ENCODE results near the gene CDKN2A. TPM values are rescaled to one million over a fixed set of nuclear protein-coding genes. Genes with fewer than 3 reads are reported as not detected.

Gene CDKN2A
- total and polyA plus RNA-seq, 8 donors: 0.30 to 1.6 (median 0.75) TPM; not detected in 4

DNA sequence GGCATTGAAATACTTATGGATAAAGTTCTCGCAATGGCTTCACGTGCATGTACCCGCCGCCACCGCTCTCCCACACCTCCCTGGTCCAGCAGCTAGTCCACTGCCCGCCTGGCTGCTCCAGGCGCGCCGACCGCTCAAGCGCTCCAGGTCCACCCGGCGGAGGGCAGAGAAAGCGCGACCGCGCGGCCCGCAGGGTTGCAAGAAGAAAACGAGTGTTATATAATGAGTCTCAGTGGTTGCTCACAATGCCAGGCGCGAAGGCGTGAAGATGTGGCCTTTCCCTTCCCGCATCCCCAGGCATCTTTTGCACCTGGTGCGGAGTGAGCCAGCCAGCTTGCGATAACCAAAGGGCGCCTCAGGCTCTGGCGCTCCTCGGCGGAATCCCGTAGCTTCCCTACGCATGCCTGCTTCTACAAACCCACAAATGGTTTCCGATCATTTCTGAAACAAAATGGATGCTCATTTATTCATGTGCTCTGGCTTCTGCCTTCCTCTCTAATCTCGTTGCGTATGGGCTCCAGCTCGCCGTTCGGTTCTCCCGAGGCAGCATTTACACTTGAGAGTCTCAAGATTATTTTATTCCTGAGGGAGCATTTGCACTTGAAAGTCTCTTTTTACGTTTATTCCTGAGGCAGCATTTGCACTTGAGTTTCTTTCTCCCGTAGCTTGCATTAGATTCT is 25.7 kb downstream of the CDKN2A start:
- intact Hi-C loops (cut with DNase I): no loop called here
- ATAC-seq (no peak), DNase-seq (peak in 1 of 4 donors; percentile 79)
- Histone ChIP-seq H3K4me1 (peaks cover 10 to 23% of the 10 kb centered on the region in 2 donors), H3K27me3 (peaks cover 98 to 100% of the 10 kb centered on the region in 2 donors), H3K27ac (no peak overlapping the region), H3K4me3 (no peak overlapping the region), H3K9me3 (no peaks in the 10 kb centered on the region), H3K36me3 (no peaks in the 10 kb centered on the region)
- TF ChIP-seq, protein P1, sequence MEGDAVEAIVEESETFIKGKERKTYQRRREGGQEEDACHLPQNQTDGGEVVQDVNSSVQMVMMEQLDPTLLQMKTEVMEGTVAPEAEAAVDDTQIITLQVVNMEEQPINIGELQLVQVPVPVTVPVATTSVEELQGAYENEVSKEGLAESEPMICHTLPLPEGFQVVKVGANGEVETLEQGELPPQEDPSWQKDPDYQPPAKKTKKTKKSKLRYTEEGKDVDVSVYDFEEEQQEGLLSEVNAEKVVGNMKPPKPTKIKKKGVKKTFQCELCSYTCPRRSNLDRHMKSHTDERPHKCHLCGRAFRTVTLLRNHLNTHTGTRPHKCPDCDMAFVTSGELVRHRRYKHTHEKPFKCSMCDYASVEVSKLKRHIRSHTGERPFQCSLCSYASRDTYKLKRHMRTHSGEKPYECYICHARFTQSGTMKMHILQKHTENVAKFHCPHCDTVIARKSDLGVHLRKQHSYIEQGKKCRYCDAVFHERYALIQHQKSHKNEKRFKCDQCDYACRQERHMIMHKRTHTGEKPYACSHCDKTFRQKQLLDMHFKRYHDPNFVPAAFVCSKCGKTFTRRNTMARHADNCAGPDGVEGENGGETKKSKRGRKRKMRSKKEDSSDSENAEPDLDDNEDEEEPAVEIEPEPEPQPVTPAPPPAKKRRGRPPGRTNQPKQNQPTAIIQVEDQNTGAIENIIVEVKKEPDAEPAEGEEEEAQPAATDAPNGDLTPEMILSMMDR (IDR thresholded peaks at IDR 0.05): no peak

DNA sequence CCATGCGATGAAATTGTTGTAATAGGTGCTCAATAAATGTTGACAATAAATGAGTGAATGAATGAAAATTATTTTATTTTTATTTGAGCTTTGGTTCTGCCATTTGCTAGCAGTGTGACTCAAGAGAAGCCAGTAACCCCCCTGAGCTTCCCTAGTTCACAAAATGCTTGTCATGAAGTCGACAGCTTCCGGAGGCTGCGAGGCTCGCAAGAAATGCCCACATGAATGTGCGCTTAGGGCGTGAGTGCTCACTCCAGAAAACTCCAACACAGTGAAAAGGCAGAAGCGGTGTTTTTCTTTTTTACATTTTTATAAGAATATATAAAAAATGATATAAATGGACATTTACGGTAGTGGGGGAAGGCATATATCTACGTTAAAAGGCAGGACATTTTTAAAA is 26.5 kb downstream of the CDKN2A start:
- H3K4me1 ChIP-seq: peaks cover 10 to 23% of the 10 kb centered on the region in 2 donors
- TF ChIP-seq, protein P1 (IDR thresholded peaks at IDR 0.05): no peak
- H3K27me3 ChIP-seq: peaks cover 98 to 100% of the 10 kb centered on the region in 2 donors

DNA sequence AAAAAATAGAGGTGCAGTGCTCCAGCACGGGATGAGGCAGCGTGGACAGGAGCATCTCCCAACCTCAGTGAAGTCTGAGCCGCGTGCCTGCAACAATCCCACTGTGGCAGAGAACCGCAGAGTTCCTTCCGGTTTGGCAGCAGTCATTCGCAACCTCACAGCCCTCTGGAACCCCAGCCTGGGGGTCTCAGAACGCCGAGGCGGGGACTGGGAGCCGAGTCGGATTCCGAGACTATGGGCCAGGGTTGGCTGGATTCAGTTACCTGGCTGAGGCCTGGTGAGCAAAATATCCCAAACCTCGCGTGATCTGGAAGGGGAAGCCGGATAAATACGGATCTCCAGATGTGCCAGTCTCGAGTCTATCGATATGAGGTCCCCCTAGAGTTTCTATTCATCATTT is 27.0 kb downstream of the CDKN2A start:
- Histone ChIP-seq H3K4me3 (no peak overlapping the region), H3K27ac (no peak overlapping the region), H3K4me1 (peaks cover 10 to 23% of the 10 kb centered on the region in 2 donors), H3K9me3 (no peaks in the 10 kb centered on the region), H3K27me3 (peaks cover 92 to 100% of the 10 kb centered on the region in 2 donors), H3K36me3 (no peaks in the 10 kb centered on the region)
- intact Hi-C loops (cut with DNase I): no loop called here
- ATAC-seq (no peak), DNase-seq (no peak)
- TF ChIP-seq, protein P1 (IDR thresholded peaks at IDR 0.05): no peak

More for the DNA sequence above, 26.5 kb downstream of the CDKN2A start:
- DNase-seq (no peak), ATAC-seq (no peak)
- Histone ChIP-seq H3K9me3 (no peaks in the 10 kb centered on the region), H3K27ac (no peak overlapping the region), H3K4me3 (no peak overlapping the region), H3K36me3 (no peaks in the 10 kb centered on the region)
- intact Hi-C loops (cut with DNase I): no loop called here

DNA sequence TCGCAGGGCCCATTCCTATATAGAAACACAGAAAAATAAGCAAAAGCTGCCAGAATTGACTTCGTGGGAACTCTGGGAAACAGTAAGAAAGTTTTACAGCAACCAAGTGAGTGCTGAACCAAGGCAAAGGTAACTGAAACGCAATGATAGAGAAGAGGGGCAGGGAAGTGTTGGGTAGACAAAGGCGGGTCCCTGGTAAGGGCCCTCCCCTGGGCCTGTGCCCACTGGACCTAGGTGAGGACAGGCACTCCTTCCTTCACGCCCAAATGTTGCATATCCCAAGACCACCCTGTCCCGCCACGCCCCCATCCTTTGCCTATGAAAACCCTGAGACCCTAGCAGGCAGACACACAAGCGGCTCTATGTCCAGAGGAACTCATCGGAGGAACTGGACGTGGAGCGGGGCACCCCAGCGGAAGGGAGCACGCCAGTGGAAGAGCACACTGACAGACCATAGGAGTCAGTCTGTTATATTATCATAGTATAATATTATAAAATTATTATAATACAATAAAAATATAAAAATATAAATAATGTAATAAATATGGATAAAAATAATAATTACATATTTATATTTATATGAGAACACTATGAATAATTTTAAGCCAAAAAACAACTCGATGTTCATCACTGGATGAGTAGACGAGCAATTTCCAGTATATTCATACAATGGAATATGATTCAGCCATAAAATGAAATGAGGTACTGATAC is 27.9 kb downstream of the CDKN2A start:
- Histone ChIP-seq H3K4me1 (peaks cover 10 to 23% of the 10 kb centered on the region in 2 donors), H3K9me3 (no peaks in the 10 kb centered on the region), H3K4me3 (no peak overlapping the region), H3K27ac (no peak overlapping the region), H3K36me3 (no peaks in the 10 kb centered on the region), H3K27me3 (peaks cover 85 to 100% of the 10 kb centered on the region in 2 donors)
- TF ChIP-seq, protein P1 (IDR thresholded peaks at IDR 0.05): no peak
- ATAC-seq (no peak), DNase-seq (no peak)
- intact Hi-C loops (cut with DNase I): no loop called here

DNA sequence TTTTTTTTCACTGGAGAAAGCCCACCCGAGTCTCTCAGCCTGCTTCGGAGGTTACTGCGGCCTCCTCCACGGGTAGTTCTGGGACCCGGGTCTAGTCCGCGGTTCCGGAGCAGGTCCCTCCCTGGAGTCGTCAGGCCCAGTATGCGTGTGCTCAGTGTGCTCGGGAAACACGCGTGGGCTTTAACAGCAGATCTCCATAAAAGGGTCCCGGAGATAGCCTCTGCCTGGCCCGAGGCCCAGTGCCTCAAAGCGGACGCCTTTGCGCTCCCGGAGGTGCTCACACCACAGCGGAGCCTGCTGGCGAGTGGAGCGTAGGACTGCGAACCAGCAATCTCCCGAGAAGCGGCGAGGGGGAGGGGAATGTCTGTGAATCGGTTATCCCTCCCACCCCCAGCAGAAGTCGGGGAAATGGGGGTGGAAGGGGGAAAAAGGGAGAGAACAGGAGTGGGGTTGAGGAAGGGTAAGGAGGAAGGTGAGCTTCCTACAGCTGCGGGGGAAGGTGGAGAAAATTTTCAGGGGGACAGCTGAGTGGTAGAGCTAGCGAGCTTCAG is 28.7 kb downstream of the CDKN2A start:
- peak; percentile 94 for ATAC-seq
- no peaks in the 10 kb centered on the region for H3K9me3 ChIP-seq
- no peak overlapping the region for H3K27ac ChIP-seq
- intact Hi-C loops (cut with DNase I): no loop called here
- H3K36me3 ChIP-seq: no peaks in the 10 kb centered on the region
- peak in 3 of 4 donors; percentile 44 to 83 (median 64) for DNase-seq
- H3K27me3 ChIP-seq: peaks cover 79 to 100% of the 10 kb centered on the region in 2 donors
- TF ChIP-seq, protein P1 (IDR thresholded peaks at IDR 0.05): no peak
- H3K4me1 ChIP-seq: peaks cover 10 to 23% of the 10 kb centered on the region in 2 donors
- peak overlapping the region in 1 of 2 donors; percentile 26 for H3K4me3 ChIP-seq
